ENCODE measurements around the gene MRPL54. TPM values are rescaled to one million over a fixed set of nuclear protein-coding genes. Genes with fewer than 3 reads are reported as not detected.

MRPL54 gene
- total RNA-seq, 4 donors from 2014 or later = 52.4 to 76.3 (median 68.0) TPM

- no peak for DNase-seq (ENCODE audit: low spot score)
- TF ChIP-seq CTCF (IDR thresholded peaks at IDR 0.05) = no peak
- no peak for ATAC-seq (ENCODE audit: low FRiP score)
Observed at GRCh38 chr19:3743486-3743885, 19.0 kb upstream of the MRPL54 start.

- no peak for TF ChIP-seq CTCF (IDR thresholded peaks at IDR 0.05)
- no peak for DNase-seq (ENCODE audit: low spot score)
- ATAC-seq (ENCODE audit: low FRiP score) = no peak
Observed at GRCh38 chr19:3745363-3746045, 17.0 kb upstream of the MRPL54 start.

GRCh38 chr19:3746371-3747056 is 16.0 kb upstream of the MRPL54 start:
- no peak for TF ChIP-seq CTCF (IDR thresholded peaks at IDR 0.05)
- DNase-seq (ENCODE audit: low spot score) (no peak), ATAC-seq (ENCODE audit: low FRiP score) (no peak)

- ATAC-seq (ENCODE audit: low FRiP score) = no peak
- TF ChIP-seq CTCF (IDR thresholded peaks at IDR 0.05) = no peak
Observed at GRCh38 chr19:3748965-3749364, 13.5 kb upstream of the MRPL54 start.

GRCh38 chr19:3750211-3750610 is 12.3 kb upstream of the MRPL54 start:
- DNase-seq (ENCODE audit: low spot score) = no peak
- no peak for TF ChIP-seq CTCF (IDR thresholded peaks at IDR 0.05)
- ATAC-seq (ENCODE audit: low FRiP score) = no peak

More at GRCh38 chr19:3748965-3749364, 13.5 kb upstream of the MRPL54 start:
- DNase-seq (ENCODE audit: low spot score) = no peak

GRCh38 chr19:3751236-3751635 is 11.2 kb upstream of the MRPL54 start:
- TF ChIP-seq CTCF (IDR thresholded peaks at IDR 0.05) = no peak
- DNase-seq (ENCODE audit: low spot score) (no peak), ATAC-seq (ENCODE audit: low FRiP score) (no peak)

GRCh38 chr19:3752492-3752891 is 10.0 kb upstream of the MRPL54 start:
- no peak for DNase-seq (ENCODE audit: low spot score)
- no peak for ATAC-seq (ENCODE audit: low FRiP score)
- no peak for TF ChIP-seq CTCF (IDR thresholded peaks at IDR 0.05)
